Measurements from ENCODE around the gene RPUSD2.

Gene RPUSD2

DNA sequence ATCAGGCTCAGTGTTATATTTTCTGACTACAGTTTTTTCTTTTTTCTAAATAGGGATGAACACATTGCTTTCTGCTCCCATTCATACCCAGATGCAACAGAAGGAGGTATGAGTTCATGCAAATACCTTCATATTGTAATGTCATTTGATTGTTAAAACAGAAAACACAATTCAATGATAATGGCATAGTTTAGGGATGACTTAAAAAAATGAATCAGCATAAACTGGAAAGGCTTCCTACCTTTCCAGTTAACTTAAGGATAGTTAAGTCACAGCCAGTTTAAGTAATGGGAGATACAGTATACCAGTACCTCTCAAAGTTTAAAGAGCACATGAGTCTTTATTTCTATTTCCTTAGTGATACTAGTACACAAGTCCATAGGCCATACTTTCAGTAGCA, 49.8 kb downstream of the RPUSD2 start:
- no peak for DNase-seq (ENCODE audit: low read depth in 2 of 2)

GRCh38 chr15:40623361-40623760, 54.3 kb downstream of the RPUSD2 start:
- no peak for DNase-seq (ENCODE audit: low read depth in 2 of 2)

All from stimulated activated CD8-positive, alpha-beta memory T cell treated with anti-CD3 and anti-CD28 coated beads, Interleukin-7, amount 100 ng/mL, for 4 hours (primary cell).